RPMI7951 (cell line): ENCODE measurements around the gene BRI3BP. TPM values are rescaled to one million over a fixed set of nuclear protein-coding genes. Genes with fewer than 3 reads are reported as not detected.
A peak's percentile ranks its signal among the peaks of the same experiment; 100 is the strongest.

Source experiments
- DNase-seq: peaks from one replicate; pipeline ENCODE4 v3.0.0-alpha.2; 2012; ENCODE audit warnings: low read depth
- total RNA-seq: library from RNA; depleted of rRNA; stranded (reverse); fragments of >200 nt; shearing (Covaris generic); gene quantifications from 2 replicates; pipeline ENCODE4 v1.2.3, GENCODE V29; 2014; rRNA removed

Gene BRI3BP
- 4.9 and 6.5 TPM in 2 replicates for total RNA-seq

GRCh38 chr12:124993626-124994436 lies at the start of gene BRI3BP:
Gene BRI3BP (plus strand): TSS chr12:124993645. CDS start chr12:124993791, 146 bp downstream.
- peak; percentile 59 for DNase-seq

- DNase-seq, result no peak
Observed at GRCh38 chr12:124946447-124946793, 47.0 kb upstream of the BRI3BP start.

GRCh38 chr12:124947013-124947412 lies 46.4 kb upstream of the BRI3BP start:
- DNase-seq, result no peak

GRCh38 chr12:124947561-124948398 lies 45.7 kb upstream of the BRI3BP start:
- DNase-seq, result no peak

GRCh38 chr12:124949066-124949465 lies 44.4 kb upstream of the BRI3BP start:
- no peak for DNase-seq

- no peak for DNase-seq
Observed at GRCh38 chr12:124949779-124950728, 43.4 kb upstream of the BRI3BP start.

GRCh38 chr12:124952295-124952694 lies 41.1 kb upstream of the BRI3BP start:
- no peak for DNase-seq

- peak; percentile 86 for DNase-seq
Observed at GRCh38 chr12:124952801-124953200, 40.6 kb upstream of the BRI3BP start.

- DNase-seq, result no peak
Observed at GRCh38 chr12:124953689-124954405, 39.6 kb upstream of the BRI3BP start.

- no peak for DNase-seq
Observed at GRCh38 chr12:124954771-124955170, 38.7 kb upstream of the BRI3BP start.

GRCh38 chr12:124956571-124956970 lies 36.9 kb upstream of the BRI3BP start:
- DNase-seq, result no peak

GRCh38 chr12:124961055-124961454 lies 32.4 kb upstream of the BRI3BP start:
- DNase-seq, result no peak

GRCh38 chr12:124963211-124963610 lies 30.2 kb upstream of the BRI3BP start:
- no peak for DNase-seq

GRCh38 chr12:124964251-124964650 lies 29.2 kb upstream of the BRI3BP start:
- DNase-seq, result no peak

- DNase-seq, result no peak
Observed at GRCh38 chr12:124964836-124965462, 28.5 kb upstream of the BRI3BP start.

GRCh38 chr12:124967016-124967739 lies 26.3 kb upstream of the BRI3BP start:
- DNase-seq, result no peak

GRCh38 chr12:124968656-124969055 lies 24.8 kb upstream of the BRI3BP start:
- no peak for DNase-seq

- DNase-seq, result no peak
Observed at GRCh38 chr12:124970647-124971402, 22.6 kb upstream of the BRI3BP start.

GRCh38 chr12:124971603-124972002 lies 21.8 kb upstream of the BRI3BP start:
- DNase-seq, result no peak
